ENCODE results near the gene IDH3B.
"Not testable (repeated sequence)": the region's sequence is repeated elsewhere in the genome, so short reads cannot be mapped to it uniquely, and the experiment has no call there.

The IDH3B gene

DNA sequence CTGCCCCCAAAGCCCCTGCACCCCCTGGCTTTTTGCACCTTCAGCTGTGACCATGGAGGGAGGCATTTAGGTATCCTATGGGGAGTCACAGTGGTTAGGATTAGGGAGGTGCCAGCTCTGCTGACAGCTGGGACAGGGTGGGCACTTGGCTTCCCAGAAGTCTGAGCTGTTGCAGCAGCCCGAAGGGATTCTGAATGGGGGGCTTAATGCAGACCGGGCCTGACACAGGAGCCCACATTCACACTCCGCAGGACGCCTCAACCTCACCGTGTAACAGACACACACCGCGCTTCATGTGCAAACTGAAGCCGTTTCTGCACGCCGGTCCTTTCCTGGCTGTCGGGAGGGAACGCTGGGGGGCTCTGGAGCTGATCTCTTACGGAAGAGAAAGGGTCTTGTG lies 30.5 kb upstream of the IDH3B start:
- no peak for DNase-seq (ENCODE audit: low read depth)

DNA sequence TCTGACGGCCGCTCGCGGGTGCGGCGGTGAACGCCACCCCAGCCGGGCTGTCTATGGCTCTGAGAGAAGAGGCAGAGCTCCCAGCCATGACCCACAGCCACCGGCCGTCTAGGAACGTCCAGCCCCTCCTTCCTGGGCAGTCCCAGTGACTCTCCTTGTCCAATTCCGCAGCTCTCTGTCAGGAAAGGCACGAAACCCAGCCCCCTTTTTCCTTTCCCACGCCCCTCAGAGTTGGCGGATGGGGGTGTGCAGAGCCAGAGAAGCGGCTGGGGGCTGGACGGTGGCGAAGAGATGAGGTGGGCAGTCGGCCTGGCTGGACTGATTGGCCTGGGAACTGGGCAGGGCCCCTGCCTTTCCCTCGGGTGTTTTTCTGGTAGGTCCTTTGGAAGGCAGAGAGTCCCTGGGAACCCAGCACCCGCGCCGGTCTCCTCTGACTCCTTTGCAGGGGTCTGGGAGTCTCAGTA lies 30.0 kb upstream of the IDH3B start:
- DNase-seq (ENCODE audit: low read depth) = no peak

DNA sequence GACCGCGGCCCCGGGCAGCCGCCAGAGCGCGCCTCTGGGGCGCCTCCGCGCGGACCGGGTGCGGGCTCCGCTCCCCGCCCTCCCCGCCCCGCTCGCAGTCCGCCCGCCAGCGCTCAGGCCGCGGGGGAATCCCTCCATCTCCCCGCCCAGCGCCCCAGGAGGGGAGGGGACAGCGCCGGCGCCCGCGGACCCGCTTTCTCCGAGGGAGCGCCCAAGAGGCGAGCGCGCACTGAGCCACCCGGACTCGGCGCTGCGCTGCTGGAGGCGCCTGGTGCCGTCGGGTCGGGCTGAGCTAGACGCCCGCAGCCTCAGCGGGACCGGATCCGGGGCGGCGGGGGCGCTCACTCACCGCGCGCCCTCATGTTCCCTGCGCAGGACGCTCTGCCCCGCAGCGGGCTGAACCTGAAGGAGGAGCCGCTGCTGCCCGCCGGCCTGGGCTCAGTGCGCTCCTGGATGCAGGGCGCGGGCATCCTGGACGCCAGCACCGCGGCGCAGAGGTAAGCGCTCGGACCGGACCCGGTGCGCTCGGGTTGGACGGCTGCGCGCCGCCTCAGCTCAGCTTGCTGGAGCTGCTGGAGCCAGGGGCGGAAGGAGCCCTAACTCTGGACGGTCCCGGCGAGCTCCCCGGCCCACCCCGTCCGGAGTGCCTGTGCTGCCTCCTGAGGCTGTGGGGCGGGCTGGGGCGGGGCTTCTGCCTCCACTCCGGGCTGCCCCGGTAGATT lies 29.4 kb upstream of the IDH3B start:
- DNase-seq (ENCODE audit: low read depth) = peak; percentile 29

DNA sequence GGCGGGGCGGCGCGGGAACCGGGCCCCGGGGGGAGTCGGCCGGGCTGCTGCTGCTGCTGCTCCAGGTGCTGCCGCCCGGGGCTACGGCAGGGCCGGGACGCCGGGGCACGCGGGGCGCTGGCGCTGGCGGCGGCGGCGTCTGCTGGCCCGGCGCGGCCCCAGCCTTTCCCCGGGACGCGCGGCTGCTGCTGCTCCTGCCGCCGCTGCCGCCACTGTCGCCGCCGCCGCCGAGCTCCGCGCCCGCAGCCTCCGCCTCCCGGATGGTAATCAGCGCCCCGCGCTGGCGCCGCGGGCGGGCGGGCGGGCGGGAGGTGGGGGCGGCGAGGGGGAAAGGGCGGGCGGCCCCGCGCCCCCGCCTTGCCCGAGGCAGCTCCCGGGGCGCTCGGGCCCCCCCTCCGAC lies 28.9 kb upstream of the IDH3B start:
- no peak for DNase-seq (ENCODE audit: low read depth)

DNA sequence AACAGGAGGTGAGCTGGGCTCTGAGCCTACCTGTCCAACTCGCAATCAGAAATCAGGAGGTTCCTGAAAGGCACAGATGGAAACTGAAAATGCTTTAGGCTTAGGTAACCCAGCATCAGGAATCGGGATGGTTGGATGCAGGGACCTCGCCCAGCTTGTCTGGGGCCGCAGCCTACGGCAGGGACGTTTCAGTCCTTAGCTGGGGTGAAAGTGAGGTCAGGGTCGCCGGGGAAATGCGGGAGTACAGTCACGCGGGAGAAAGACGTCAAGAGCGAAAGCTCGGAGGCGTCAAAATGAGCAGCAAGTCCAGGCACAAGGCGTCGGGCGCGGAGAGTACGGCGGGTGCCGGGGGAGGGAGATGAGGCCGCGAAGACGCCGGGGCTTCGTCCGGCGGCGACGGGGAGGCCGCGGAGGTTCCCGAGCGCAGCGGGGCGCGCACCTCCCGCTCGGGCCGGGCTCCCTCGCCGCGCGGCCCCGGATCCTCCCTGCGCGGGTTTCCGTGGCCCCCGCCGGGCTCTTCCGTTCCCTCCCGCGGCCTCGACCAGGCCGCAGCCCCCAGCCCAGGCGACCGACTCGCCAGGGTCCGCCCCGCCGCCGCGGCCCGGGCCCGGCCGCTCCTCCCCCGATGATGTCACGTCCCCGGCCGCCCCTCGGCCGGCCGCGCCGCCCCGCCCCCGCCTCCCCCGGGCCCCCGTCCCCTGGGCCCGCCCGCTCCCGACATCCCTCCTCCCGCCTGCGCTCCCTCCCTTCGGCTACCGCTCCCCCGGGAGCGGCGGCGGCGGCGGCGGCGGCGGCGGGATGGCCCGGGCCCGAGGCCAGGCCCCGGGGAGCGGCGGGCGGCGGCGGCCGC lies 28.2 kb upstream of the IDH3B start, which contains the start of gene EBF4:
Gene EBF4, plus strand, starts transcription at position 745 of the 850 bp plus-strand sequence. CDS start 866 bp downstream, outside the sequence.
- DNase-seq (ENCODE audit: low read depth) = no peak

DNA sequence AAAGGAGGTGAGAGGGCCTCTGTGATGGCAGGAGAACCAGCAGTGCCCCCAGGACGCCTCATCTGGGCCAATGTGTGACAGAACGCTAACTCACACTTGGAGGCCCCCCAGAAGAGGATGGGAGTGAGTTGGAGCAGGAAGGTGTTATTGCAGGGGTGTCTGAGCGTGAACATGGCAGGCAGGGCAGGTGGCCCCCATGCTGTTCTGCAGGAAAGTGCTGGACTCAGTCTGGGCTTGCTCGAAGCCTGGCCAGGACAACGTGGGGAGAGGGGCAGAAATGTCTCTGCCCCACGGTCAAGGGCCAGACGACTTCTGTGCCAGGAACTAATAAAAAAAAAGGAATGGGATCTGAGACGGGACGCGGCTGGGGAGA lies 27.6 kb upstream of the IDH3B start:
- DNase-seq (ENCODE audit: low read depth) = no peak

DNA sequence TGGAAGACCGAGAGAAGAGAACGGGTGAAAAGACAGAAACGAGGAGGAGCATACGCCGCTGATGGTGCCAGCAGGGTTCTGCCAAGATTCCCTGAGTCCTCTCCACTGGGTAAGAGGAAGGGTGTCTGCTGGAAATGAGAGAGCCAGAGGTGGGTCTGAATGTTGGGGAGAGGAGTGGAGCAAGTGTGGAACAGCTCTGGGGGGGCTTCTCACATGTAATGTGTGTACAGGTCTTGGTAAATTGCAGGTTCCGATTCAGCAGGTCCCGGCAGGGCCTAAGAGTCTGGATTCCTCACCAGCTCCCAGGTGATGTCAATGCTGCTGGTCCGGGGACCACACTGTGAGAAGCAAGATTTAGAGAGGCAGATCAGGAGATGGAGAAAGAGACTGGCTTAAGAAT lies 27.1 kb upstream of the IDH3B start:
- DNase-seq (ENCODE audit: low read depth) = no peak

DNA sequence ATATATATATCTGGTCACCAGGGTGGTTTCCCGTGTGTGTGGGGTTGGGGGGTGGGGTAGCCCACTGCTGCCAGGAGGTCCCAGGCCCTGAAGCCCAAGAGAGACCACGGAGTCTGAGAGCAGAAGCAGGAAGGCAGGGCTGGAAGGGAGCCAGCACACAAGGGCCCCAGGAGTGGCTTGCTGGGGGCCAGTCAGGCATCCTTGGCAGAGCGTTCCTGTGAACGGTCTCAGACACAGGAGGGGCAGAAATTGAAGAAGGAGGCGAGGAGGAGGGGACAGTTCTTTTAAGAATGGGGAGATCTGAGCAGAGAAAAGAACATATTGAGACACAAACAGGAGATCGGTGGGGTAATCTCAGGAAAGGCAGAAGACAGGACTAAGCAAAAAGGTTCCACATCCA lies 26.7 kb upstream of the IDH3B start:
- DNase-seq (ENCODE audit: low read depth) = no peak

DNA sequence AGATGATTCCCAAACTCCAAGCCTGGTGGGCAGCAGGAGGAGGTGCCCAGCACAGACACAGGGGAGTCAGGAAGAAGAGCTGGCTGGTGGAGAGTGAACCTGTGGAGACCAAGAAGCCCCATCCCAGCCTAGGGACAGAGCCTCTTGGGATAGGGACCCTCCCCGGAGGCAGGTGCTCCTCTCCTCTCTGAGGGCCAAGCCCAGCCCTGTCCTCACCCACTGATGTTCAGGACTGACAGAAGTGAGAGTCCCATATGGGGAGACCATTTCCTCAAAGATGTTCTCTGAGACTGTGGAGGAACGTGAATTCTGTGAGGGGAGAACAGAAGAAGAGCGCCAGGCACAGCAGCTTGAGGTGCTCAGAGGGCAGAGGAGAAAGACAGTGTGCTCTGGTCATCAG lies 26.2 kb upstream of the IDH3B start:
- DNase-seq (ENCODE audit: low read depth) = no peak

DNA sequence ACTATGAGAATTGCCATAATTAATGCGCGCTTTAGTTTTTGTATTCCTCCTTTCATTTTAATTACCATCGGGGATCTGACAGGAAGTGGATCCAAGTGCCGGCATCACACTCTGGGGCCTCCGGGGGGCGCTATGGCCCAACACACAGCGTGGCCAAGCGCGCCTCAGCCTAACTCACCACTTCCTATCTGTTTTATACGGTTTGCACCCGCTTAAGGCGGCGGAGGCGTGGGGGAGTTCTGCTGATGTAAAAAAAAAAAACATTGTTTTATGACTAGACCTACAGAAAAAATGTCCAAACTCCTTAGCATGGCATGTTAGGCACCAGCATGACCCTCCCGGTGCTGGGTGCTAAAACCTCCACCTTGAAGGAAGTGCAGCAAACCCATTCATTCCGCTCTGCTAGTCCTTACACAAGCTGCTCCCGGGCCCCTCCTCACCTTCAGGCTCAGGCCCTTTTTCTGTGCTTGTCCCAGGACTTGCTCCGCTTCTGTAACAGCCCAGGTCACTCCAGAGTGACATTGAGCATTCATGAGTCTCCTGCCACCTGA lies 24.1 kb upstream of the IDH3B start:
- DNase-seq (ENCODE audit: low read depth) = peak; percentile 56

DNA sequence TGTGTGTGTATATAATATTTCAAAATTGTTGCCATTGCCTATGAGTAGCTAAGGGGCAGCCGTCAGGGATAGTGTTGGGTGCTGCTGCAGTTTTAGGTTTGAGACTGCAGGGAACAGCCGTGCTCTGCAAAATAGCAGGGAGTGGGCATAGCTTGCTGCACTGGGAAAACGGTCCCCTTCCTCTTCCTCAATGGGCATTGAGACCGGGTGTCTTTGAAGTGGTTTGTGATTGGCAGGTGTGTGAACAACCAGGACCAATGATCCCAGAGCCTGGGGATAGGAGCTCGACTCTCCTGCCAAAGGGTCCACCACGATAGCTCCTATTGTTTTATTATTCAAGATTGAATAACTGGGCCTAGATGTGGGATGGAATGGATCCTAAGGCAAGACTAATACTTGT lies 23.5 kb upstream of the IDH3B start:
- no peak for DNase-seq (ENCODE audit: low read depth)

DNA sequence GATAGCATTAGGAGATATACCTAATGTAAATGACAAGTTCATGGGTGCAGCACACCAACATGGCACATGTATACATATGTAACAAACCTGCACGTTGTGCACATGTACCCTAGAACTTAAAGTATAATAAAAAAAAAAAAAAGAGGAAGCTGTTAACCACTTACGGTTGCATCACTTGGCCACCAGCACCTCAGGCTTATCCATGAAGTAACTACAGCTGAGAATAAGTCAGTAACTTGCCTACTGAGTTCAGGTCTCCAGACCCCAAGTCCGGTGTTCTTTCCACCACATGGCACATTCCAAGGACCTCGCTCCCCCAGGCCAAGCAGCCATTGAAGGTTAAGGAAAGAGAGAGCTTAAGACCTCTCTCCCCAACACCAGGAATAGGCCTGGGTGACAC lies 20.8 kb upstream of the IDH3B start:
- not testable (repeated sequence) for DNase-seq (ENCODE audit: low read depth)

DNA sequence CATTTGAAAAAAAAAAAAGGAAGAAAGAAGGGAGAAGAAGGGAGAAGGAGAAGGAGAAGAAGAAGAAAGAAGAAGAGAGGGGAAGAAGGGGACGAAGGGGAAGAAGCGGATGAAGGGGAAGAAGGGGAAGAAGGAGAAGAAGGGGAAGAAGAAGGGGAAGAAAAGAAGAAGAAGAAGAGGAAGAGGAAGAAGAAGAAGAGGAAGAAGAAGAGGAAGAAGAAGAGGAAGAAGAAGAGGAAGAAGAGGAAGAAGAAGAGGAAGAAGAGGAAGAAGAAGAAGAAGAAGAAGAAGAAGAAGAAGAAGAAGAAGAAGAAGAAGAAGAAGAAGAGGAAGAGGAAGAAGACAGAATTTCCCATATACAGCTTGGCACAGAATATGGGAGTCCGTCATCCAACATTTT lies 18.0 kb upstream of the IDH3B start:
- DNase-seq (ENCODE audit: low read depth) = not testable (repeated sequence)

DNA sequence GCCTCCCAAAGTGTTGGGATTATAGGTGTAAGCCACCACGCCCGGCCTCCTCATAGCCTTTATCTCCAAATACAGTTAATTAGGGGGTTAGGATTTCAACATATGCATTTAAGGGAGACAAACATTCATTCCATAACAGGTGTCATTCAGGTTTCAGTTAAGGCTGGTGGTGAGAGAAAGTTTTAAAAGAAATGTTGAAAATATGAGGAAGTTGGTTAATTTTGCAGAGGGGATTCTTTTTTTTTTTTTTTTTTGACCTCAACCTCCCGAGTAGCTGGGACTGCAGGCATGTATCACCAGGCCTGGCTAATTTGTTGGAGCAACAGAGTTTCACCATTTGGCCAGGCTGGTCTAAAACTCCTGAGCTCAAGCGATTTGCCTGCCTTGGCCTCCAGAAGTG lies 16.0 kb upstream of the IDH3B start:
- no peak for DNase-seq (ENCODE audit: low read depth)

DNA sequence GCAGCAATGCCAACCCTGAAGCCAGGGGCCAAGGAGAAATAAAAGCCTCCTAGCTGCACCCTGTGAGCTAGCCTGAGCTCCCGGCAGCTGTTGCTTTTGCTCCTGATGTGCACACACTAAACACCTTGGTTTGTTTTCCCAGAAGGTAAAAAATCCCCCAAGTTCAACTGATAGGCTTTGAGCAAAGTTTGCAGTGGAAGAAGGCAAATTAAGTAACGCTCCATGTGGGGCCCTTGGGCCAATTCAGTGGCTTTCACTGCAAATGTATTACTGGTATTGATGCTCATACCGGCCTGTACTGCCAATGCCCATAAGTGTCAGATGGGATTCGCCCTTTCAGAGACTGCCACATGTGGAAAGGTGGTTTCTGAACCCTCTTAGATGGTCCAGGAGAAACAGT lies 9.4 kb upstream of the IDH3B start:
- DNase-seq (ENCODE audit: low read depth) = no peak

DNA sequence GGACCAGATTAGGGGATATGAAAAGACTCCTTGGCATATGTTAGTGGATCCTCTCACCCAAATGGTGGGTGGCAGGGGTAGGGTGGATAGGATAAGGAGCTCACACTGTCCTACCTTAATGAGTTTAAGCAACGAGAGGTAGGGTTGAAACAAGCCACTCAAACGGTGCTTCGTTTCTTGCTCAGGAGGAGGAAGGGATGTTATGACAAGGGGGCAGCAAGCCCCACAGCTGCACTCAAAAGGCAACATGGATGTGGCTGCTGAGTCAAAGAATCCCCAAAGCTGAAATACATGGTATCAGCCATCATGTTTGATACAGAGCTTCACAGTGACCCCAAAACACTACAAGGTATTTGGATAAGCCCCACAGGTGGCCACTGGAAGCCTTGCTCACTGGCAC lies 8.4 kb upstream of the IDH3B start:
- no peak for DNase-seq (ENCODE audit: low read depth)

DNA sequence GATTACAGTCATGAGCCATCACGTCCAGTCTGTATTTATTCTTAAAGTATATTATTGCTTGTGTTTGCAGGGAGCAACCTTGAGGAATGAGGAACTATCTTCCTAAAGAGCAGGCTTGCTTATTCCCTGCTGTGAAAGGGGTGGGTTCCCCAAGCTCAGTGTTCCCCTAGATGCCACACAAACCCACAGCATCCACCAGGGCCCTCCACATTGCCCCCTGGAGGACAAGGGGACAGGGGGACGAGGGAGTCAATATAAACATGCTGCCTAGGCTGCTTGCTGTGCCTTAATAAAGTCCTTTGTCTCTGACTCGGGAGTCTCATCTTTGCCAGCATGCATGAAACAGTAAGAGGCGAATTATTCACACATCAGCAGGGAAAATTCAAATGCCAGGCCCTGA lies 8.0 kb upstream of the IDH3B start:
- DNase-seq (ENCODE audit: low read depth) = no peak

DNA sequence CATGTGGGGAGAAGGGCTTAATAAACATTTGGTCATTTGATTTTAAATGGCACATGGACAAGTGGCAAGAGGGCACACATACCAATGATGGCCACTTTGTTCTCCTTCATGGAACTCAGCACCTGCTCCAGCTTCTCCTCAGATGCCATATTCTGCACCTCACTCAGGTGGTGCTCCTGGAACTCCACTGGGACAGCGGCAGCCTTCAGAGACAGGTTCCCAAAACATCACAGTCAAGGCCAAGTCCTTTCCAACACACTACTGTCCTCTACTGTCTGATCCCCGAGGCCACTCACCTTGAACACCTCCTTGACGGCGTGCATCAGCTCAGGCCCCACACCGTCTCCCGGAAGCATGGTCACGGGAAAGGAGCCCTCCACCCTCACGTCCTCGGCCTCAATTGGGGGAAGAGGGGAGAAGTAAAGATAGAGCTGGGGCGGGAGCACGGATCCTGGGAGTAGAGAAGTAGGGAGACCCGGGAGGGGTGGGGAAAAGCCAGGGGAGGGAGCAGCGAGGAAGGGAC lies 591 bp downstream of the IDH3B start:
- no peak for DNase-seq (ENCODE audit: low read depth)

DNA sequence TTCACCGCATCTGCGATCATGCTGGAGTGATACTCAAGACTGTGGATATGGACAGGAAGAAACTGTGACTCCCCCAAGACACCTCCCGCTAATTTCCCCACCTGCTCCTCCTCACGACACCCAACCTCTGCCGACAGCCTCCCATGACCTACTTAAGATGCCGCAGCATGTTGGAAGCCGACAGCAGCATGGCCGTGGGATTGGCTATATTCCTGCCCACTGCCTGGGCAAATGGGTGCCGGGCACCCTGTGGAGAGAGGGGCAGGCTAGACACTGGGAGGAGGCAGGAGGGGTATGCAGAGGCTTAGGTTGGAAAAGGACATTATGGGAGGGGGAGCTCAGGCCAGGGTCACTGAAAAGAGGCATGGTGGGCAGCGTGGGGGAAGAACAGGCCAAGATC lies 4.5 kb downstream of the IDH3B start:
- no peak for DNase-seq (ENCODE audit: low read depth)

DNA sequence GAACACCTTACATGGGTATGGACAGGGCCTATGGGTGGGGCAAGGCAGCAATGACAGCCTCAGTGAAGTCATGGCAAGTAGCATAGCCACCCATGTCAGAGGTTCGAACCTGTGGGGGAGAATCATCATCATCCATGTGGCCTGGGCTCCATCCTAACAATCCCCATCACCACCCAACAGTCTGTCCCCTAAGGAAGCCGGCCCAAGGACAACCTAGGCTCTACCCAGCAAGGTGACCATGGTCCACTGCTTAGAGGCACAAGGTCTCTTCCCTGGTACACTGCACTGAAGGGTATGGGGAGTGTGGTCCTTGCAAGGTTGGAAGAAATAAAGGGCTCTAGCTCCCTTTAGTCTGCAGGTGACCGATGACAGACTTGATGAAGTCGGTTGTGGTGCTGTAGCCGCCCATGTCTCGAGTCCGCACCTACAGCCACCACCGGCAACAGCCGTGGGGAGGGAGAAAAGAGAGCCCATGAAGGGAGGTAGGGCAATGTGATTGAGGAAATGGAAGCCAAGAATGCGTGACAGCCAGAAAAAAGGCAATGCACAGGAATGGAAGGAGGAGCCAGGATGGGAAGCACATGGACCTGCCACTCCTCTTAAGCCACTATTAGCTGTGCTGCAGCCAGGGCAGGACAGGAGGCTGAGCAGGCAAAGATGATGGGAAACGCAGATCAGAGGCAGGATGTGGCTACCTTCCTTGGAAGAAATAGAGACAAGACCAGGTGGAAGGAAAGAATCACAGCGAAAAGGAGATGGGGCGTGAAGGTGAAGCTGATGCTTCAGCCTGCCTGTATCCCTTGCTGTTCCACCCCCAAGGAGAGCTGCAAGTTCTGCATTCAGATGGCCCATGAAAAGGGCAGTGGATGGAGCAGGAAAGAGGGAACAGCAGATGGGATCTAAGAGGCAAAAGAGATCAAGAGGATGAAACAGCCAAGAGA lies 5.3 kb downstream of the IDH3B start:
- DNase-seq (ENCODE audit: low read depth) = no peak

DNA sequence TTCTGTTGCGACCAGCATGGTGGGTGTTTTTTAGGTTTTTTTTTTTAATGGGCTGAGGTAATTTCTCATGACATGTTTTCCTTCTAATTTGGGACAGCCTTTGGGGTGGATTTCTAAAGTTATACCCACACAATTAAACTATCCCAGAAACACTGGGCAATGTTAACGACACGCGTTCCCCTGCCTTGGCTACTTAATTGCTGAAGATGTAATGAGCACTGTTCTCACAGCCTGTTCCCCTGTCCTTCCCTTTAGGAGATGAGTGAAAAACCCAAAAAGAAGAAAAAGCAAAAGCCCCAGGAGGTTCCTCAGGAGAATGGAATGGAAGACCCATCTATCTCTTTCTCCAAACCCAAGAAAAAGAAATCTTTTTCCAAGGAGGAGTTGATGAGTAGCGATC lies 6.3 kb downstream of the IDH3B start:
- no peak for DNase-seq (ENCODE audit: low read depth)

DNA sequence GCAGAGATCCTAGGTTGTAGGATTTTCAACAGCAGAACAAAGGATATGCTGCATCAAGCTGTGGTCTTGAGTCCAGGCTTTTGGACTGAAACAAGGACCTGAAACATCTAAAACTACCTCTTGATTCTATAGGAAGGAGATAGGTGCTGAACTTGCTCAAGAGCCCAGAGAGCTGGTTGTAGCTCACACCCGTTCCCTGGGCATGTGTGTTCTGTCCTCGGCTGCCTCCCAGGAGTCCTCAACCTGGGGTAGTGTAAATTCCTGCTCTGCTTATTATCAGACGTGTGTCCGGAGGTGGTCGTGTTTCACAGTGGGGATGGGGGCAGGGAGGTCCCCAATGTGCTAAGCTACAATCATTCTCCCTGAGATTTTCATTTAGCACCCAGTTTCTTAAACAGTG lies 6.8 kb downstream of the IDH3B start:
- no peak for DNase-seq (ENCODE audit: low read depth)

All from stimulated activated CD8-positive, alpha-beta memory T cell treated with anti-CD3 and anti-CD28 coated beads, Interleukin-12 subunit alpha, Interleukin-12 subunit beta, amount 100 ng/mL, for 1 hour (primary cell).